Thoracic aorta (tissue), 2 donors: ENCODE measurements around the gene MLH1. TPM values are rescaled to one million over a fixed set of nuclear protein-coding genes. Genes with fewer than 3 reads are reported as not detected.
"Not testable (repeated sequence)": the region's sequence is repeated elsewhere in the genome, so short reads cannot be mapped to it uniquely, and the experiment has no call there.

ENCODE experiments used
- ATAC-seq: fragments of 150-250 bp; one replicate; pipeline ENCODE4 v1.8.0; 2017; ENCODE audit warnings: low read depth; ENCODE audit not compliant: insufficient number of reproducible peaks, low FRiP score
- DNase-seq: peaks from one replicate; pipeline ENCODE4 v3.0.0-alpha.2; 2020; ENCODE audit warnings: low spot score
- H3K27ac ChIP-seq, 2 donors: fragments of 200-600 bp; sonication (generic); 1 replicate in 1 of 2; 2 replicates in 1 of 2; pipeline ENCODE4 v1.5.1; 2016; ENCODE audit warnings: mild to moderate bottlenecking in 2 of 2, moderate library complexity in 2 of 2
- H3K27me3 ChIP-seq: fragments of 200-600 bp; sonication (generic); replicated peaks from 2 replicates; pipeline ENCODE4 v1.6.0; 2016; ENCODE audit warnings: mild to moderate bottlenecking; ENCODE audit not compliant: insufficient read depth
- H3K36me3 ChIP-seq: fragments of 200-600 bp; sonication (generic); one replicate; pipeline ENCODE4 v1.5.1; 2016
- H3K4me1 ChIP-seq, 2 donors: fragments of 200-600 bp; sonication (generic); 1 replicate in 1 of 2; 2 replicates in 1 of 2; pipeline versions ENCODE4 v1.5.1 to v1.6.0; 2016; ENCODE audit warnings: low read depth in 2 of 2, mild to moderate bottlenecking in 1 of 2; ENCODE audit not compliant: control insufficient read depth in 1 of 2
- H3K4me3 ChIP-seq: fragments of 200-600 bp; sonication (generic); 2 replicates; pipeline ENCODE4 v1.5.1; 2016; ENCODE audit warnings: mild to moderate bottlenecking
- H3K9me3 ChIP-seq: fragments of 200-600 bp; sonication (generic); 2 replicates; pipeline ENCODE4 v1.5.1; 2016
- CTCF ChIP-seq: fragments of 200-600 bp; sonication (generic); IDR thresholded peaks from one replicate; pipeline ENCODE4 v1.5.1; 2019; ENCODE audit warnings: antibody characterized with exemption
- total RNA-seq, 2 donors: library from RNA; depleted of rRNA; stranded (reverse); fragments of >200 nt; gene quantifications; one replicate each; pipeline versions ENCODE4 v1.1.0 to v1.2.3, GENCODE V29; 2016

Gene MLH1
- total RNA-seq, 2 donors from 2014 or later: 33.6 to 75.6 TPM

DNA sequence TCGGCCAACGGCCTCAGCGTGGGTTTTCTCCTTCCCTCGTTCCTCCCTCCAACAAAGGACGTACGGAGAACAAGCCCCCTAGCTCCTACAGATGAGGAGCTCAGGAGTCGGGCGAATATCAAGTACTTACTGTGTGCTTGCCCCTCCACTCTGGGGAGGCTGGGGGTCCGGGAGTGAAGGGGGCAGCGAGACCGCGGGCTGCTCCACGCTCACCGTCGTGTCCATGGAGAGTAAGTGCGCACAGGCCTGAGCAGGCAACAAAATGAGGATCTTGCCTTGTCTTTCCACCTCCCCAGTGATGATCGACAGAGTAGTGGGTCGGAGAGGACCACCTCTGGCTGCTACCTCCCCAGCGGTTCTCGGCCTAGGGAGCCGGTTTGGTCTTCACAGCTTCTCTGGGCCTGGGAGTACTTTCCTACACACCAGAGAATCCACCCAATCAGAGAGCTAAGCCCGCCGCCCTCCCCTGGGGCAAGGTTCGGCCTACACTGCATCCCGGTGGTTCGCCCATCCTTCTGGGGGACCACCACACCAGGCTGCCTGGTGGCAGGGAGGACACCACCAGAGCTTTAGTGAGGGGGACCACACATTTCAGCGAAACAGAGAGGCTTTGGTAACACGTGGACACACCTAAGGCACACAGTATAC, 47.9 kb upstream of the MLH1 start:
- Histone ChIP-seq H3K9me3 (peaks cover 10% of the 10 kb centered on the region), H3K27me3 (no peaks in the 10 kb centered on the region), H3K4me1 (peaks cover 15 to 26% of the 10 kb centered on the region in 2 donors), H3K36me3 (no peaks in the 10 kb centered on the region), H3K27ac (peak overlapping the region; percentile 69 to 71), H3K4me3 (peak overlapping the region; percentile 78)
- no peak for TF ChIP-seq CTCF
- ATAC-seq (no peak), DNase-seq (no peak)

DNA sequence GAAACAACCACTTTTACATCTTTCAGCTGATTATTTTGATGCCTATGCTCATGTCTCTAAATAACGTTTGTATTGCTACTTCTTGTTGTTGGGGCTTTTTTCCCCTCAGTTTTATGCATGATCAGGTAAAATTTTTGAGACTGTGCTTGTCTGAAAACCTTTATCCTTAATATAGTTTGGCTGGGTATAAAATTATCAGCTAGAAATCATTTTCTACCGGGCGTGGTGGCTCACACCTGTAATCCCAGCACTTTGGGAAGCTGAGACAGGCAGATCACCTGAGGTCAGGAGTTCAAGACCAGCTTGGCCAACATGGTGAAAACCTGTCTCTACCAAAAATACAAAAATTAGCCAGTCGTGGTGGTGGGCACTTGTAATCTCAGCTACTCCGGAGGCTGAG, 45.5 kb upstream of the MLH1 start:
- ATAC-seq, H3K27me3 ChIP-seq, H3K4me1 ChIP-seq: not testable (repeated sequence)

GRCh38 chr3:36954452-36955134, 38.7 kb upstream of the MLH1 start:
- TF ChIP-seq CTCF: no peak
- no peaks in the 10 kb centered on the region for H3K4me1 ChIP-seq
- H3K9me3 ChIP-seq: no peaks in the 10 kb centered on the region
- no peak overlapping the region for H3K4me3 ChIP-seq
- ATAC-seq (no peak), DNase-seq (no peak)
- no peaks in the 10 kb centered on the region for H3K27me3 ChIP-seq
- H3K36me3 ChIP-seq: no peaks in the 10 kb centered on the region
- H3K27ac ChIP-seq: no peak overlapping the region

More for the DNA sequence above, 45.5 kb upstream of the MLH1 start:
- not testable (repeated sequence) for H3K36me3 ChIP-seq, H3K27ac ChIP-seq, H3K4me3 ChIP-seq, DNase-seq
- peaks cover 10% of the 10 kb centered on the region for H3K9me3 ChIP-seq

- no peak overlapping the region for H3K27ac ChIP-seq
- no peaks in the 10 kb centered on the region for H3K4me1 ChIP-seq
- ATAC-seq: no peak
- H3K4me3 ChIP-seq: no peak overlapping the region
- no peaks in the 10 kb centered on the region for H3K36me3 ChIP-seq
- no peaks in the 10 kb centered on the region for H3K27me3 ChIP-seq
- H3K9me3 ChIP-seq: no peaks in the 10 kb centered on the region
- no peak for TF ChIP-seq CTCF
- DNase-seq: no peak
Observed at GRCh38 chr3:36956155-36956554, 37.2 kb upstream of the MLH1 start.

DNA sequence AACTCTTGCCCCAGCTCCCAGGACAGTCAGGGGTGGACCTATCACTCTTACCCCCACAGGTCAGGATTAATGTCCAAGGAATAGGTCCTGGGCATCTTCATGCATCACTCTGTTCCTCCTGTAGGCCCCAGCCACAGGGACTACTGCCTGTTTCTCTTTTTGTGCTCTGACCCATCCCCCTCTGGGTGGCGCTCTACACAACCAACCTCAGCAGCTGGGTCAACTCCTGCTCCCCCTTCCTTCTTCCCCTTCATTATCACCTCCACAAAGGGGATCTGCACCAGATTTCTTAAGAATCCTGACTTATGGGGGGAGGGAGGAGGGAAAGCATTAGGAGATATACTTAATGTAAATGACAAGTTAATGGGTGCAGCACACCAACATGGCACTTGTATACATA, 36.3 kb upstream of the MLH1 start:
- Histone ChIP-seq H3K4me1 (no peaks in the 10 kb centered on the region), H3K27me3 (no peaks in the 10 kb centered on the region), H3K9me3 (no peaks in the 10 kb centered on the region), H3K4me3 (no peak overlapping the region), H3K36me3 (no peaks in the 10 kb centered on the region), H3K27ac (no peak overlapping the region)
- TF ChIP-seq CTCF: no peak
- no peak for DNase-seq
- no peak for ATAC-seq
